Measurements from ENCODE around the gene NAA40.

NAA40 gene

DNA sequence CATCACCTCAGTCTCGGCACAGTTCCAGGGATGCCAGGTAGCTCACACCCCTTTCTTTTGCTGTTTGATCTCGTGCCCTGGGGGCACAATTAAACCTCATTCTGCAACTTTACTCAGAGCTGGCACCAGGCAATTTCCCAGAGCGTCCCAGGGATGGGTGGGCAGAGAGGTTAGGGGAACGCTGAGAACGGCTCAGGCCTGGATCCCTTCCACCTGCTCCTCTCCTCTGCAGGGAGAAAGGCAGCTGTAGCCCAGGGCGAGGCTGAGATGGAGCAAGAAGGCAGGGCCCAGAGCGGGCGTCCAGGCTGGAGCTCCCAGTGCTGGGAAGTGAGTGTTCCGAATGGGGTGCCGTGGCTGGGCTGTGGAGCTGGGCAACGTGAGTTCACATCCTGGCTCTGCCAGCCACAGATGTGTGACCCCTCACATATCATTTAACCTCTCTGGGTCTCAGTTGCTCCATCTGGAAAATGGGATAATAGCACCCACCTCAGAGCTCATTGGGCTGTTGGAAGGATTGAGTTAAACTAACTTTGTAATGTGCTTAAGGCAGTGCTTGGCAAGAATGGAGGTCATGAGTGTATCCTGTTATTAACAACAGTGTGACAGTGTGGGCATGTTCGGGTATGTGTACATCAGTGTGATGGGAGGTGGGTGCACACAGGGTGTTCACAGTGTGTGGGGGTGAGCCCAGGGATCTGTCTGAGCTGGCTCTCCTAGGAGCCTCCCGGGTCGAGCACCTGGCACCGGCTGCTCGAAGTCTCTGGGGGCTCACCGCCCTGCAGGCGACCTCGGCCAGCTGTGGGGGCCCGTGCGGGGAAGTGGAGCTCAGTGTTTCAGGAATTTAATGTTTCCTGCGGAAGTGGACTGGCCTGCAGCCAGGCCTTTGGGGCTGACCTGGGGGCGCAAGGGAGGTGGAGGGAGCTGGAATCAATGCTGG lies 63.0 kb downstream of the NAA40 start:
- no peak overlapping the region for H3K4me3 ChIP-seq (ENCODE audit: low read length)
- H3K36me3 ChIP-seq (ENCODE audit: control insufficient read depth, low read length) = peaks cover 10% of the 10 kb centered on the region
- no peak for TF ChIP-seq EZH2phosphoT487 (IDR thresholded peaks at IDR 0.05; ENCODE audit: borderline replicate concordance, low read length)
- H3K9me3 ChIP-seq (ENCODE audit: control insufficient read depth, insufficient read depth, low read length) = no peaks in the 10 kb centered on the region
- no peaks in the 10 kb centered on the region for H3K9me2 ChIP-seq (replicated peaks; ENCODE audit: control insufficient read depth, low read length)
- no peaks in the 10 kb centered on the region for H3F3A ChIP-seq (ENCODE audit: control insufficient read depth, insufficient read depth)
- H3K27me3 ChIP-seq (ENCODE audit: control insufficient read depth, low read length) = peaks cover 6% of the 10 kb centered on the region
- H3K4me2 ChIP-seq (ENCODE audit: low read length) = no peak overlapping the region; the same call in 1 of the 2 replicates
- H3K4me1 ChIP-seq (ENCODE audit: control insufficient read depth, low read length) = peaks cover 27% of the 10 kb centered on the region
- no peaks in the 10 kb centered on the region for H3K79me2 ChIP-seq (ENCODE audit: control insufficient read depth, low read length)
- H4K20me1 ChIP-seq (ENCODE audit: control insufficient read depth, insufficient read depth, low read depth, low read length) = 0 out of 2 replicates have a peak, but pooled peaks cover 4% of the 10 kb centered on the region
- H3K27ac ChIP-seq (ENCODE audit: low read depth, low read length) = no peak overlapping the region

DNA sequence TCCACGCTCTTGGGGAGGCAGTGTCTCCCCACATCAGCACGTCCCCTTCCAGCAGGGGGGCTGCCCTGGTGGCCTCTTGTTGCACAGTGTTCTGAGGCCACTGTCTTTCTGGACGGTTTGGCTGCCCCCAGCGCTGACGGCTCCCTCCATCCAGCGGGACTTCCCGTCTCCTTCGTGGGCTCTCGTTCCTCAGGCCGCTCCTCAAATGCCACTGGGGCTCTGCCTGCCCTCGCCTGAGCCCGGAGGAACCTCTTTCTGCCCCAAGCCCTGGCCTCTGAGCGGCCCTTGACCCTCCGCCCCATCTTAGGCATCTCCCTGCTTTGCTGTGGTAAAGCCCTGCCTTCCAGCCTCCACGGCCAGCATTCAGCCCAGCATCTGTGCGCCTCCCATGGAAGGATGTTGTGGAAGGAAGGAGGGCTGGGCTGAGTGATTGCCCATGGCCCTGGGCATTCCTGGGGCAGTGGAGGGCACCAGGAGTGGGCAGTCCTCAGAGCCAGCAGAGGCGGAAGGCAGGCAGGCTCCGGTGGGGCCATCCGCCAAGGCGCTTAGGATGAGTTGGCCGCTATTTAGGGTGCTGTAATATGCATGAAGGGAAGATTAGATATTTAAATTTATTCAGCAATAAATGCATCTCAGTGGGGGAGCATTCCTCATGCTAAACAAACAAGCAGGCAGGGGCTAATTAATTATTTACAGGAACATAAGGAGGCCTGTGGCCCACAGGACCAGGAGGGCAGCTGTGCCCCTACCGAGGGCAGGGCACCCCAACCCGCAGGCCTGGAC lies 65.2 kb downstream of the NAA40 start:
- Histone ChIP-seq H3K4me3 (ENCODE audit: low read length) (no peak overlapping the region), H4K20me1 (ENCODE audit: control insufficient read depth, insufficient read depth, low read depth, low read length) (0 out of 2 replicates have a peak, but pooled peaks cover 4% of the 10 kb centered on the region), H3K4me2 (ENCODE audit: low read length) (no peak overlapping the region), H3K9me3 (ENCODE audit: control insufficient read depth, insufficient read depth, low read length) (no peaks in the 10 kb centered on the region), H3K9me2 (replicated peaks; ENCODE audit: control insufficient read depth, low read length) (no peaks in the 10 kb centered on the region), H3K27ac (ENCODE audit: low read depth, low read length) (no peak overlapping the region), H3K4me1 (ENCODE audit: control insufficient read depth, low read length) (peaks cover 27% of the 10 kb centered on the region), H3K79me2 (ENCODE audit: control insufficient read depth, low read length) (no peaks in the 10 kb centered on the region), H3K36me3 (ENCODE audit: control insufficient read depth, low read length) (no peaks in the 10 kb centered on the region), H3K27me3 (ENCODE audit: control insufficient read depth, low read length) (peaks cover 12% of the 10 kb centered on the region), H3F3A (ENCODE audit: control insufficient read depth, insufficient read depth) (no peaks in the 10 kb centered on the region)
- TF ChIP-seq EZH2phosphoT487 (IDR thresholded peaks at IDR 0.05; ENCODE audit: borderline replicate concordance, low read length) = no peak
- TF ChIP-seq, protein P1, sequence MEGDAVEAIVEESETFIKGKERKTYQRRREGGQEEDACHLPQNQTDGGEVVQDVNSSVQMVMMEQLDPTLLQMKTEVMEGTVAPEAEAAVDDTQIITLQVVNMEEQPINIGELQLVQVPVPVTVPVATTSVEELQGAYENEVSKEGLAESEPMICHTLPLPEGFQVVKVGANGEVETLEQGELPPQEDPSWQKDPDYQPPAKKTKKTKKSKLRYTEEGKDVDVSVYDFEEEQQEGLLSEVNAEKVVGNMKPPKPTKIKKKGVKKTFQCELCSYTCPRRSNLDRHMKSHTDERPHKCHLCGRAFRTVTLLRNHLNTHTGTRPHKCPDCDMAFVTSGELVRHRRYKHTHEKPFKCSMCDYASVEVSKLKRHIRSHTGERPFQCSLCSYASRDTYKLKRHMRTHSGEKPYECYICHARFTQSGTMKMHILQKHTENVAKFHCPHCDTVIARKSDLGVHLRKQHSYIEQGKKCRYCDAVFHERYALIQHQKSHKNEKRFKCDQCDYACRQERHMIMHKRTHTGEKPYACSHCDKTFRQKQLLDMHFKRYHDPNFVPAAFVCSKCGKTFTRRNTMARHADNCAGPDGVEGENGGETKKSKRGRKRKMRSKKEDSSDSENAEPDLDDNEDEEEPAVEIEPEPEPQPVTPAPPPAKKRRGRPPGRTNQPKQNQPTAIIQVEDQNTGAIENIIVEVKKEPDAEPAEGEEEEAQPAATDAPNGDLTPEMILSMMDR (IDR thresholded peaks at IDR 0.05; ENCODE audit: low read depth, low read length, poor library complexity, severe bottlenecking) = no peak

DNA sequence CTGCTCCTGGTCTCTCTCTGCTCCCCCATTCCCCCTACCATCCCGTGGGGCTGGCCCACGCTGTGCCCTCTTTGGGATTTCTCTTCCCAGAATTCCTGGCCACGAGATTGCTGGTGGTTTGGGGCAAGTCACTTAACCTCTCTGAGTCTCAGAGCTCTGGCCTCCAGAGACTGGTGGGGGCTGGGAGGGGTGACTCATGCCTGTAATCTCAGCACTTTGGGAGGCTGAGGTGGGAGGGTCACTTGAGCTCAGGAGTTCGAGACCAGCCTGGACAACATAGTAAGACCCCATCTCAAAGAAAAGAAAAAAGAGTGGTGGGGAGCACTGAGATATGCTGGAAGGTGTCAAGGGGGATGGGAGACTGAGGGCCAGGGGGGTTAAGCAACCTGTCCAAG lies 65.8 kb downstream of the NAA40 start:
- Histone ChIP-seq H3K27ac (ENCODE audit: low read depth, low read length) (no peak overlapping the region), H3K9me2 (replicated peaks; ENCODE audit: control insufficient read depth, low read length) (no peaks in the 10 kb centered on the region), H4K20me1 (ENCODE audit: control insufficient read depth, insufficient read depth, low read depth, low read length) (0 out of 2 replicates have a peak, but pooled peaks cover 4% of the 10 kb centered on the region), H3K4me2 (ENCODE audit: low read length) (no peak overlapping the region), H3F3A (ENCODE audit: control insufficient read depth, insufficient read depth) (no peaks in the 10 kb centered on the region), H3K27me3 (ENCODE audit: control insufficient read depth, low read length) (peaks cover 12% of the 10 kb centered on the region), H3K4me1 (ENCODE audit: control insufficient read depth, low read length) (peaks cover 21% of the 10 kb centered on the region), H3K4me3 (ENCODE audit: low read length) (no peak overlapping the region), H3K9me3 (ENCODE audit: control insufficient read depth, insufficient read depth, low read length) (no peaks in the 10 kb centered on the region), H3K36me3 (ENCODE audit: control insufficient read depth, low read length) (no peaks in the 10 kb centered on the region), H3K79me2 (ENCODE audit: control insufficient read depth, low read length) (no peaks in the 10 kb centered on the region)
- TF ChIP-seq, protein P1 (IDR thresholded peaks at IDR 0.05; ENCODE audit: low read depth, low read length, poor library complexity, severe bottlenecking) = no peak
- no peak for TF ChIP-seq EZH2phosphoT487 (IDR thresholded peaks at IDR 0.05; ENCODE audit: borderline replicate concordance, low read length)

Measured in DOHH2 (cell line).